HG02763 (cell line): ENCODE data around the gene RNASE2.
"Not testable (repeated sequence)": the region's sequence is repeated elsewhere in the genome, so short reads cannot be mapped to it uniquely, and the experiment has no call there.

Experiments
- ATAC-seq: cut with Tn5 transposase; IDR thresholded peaks from one replicate; pipeline ENCODE4 v1.9.1; 2021; ENCODE audit warnings: mild to moderate bottlenecking, moderate library complexity; ENCODE audit not compliant: unreplicated experiment

Gene RNASE2

DNA sequence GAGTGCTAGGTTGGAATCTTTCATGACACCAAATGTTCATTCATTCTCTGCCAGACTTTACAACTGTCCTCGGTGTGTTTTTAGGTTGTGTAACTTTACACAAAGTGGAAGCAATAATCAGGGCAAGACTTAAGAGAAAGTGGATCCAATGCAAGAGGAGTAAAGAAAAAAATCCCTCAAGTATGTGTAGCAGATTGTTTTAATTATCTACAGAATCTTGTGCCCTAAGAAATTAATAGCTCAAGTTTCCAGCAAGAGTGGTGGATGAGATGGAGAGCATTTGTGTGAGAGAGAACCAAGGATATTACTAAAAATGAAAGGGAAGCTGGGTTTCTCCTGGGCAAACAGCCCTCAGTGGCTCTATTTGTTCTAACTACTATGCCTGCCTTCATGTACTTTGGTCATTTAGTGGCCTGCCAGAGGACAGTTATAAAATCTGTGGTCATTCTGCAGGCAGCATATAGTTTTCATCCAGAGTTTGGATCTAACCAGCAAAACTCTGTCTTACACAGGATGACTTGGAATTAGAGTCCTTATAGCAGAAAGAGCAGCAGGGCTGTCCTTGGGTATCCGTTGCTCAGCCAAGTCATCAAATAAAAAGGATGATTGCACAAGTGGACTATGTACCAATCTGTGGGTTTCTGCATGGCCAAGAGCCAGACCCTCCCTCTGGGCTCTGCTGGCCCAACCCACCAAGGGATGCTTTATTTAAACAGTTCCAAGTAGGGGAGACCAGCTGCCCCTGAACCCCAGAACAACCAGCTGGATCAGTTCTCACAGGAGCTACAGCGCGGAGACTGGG, at the start of gene RNASE2:
RNASE2 (plus strand) TSS at position 752 of the 802 bp plus-strand sequence. CDS start 285 bp downstream, outside the sequence.
- not testable (repeated sequence) for ATAC-seq

DNA sequence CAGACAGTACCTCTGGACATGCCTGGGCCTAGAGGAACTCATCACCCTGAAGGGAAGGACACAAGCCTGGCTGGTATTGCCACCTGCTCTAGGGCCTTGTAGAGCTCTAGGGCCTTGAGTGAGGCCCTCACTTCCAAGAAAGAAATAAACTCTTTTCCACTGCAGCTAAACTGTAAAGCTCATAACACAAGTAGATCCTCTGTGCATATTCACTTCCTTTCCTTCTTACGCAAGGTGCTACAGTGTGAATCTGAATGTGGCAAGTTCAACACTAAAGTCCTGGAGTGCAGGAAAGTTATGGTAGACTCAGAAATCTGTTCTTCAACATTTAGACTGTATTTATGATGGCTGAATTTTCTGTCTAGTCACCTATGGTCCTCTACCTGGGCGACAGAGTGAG, 49.6 kb upstream of the RNASE2 start:
- ATAC-seq: no peak

DNA sequence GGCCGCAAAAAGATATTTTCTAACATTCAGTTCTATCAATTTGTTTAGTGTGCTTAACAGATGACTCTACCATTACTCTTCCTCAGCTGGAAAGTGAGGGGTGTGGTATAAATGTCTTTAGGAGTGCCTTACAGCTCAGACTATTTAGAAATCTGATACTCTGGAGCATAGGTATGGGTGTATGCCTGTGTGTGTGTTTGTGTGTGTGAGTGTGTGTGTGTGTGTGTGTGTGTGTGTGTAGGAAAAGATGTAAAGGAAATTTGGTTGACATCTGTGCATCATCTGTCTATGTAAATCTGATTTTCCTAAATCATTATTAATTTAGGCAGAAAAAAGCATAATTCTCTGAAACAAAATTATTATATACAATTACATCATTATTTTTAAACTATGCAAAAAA, 48.1 kb upstream of the RNASE2 start:
- no peak for ATAC-seq

DNA sequence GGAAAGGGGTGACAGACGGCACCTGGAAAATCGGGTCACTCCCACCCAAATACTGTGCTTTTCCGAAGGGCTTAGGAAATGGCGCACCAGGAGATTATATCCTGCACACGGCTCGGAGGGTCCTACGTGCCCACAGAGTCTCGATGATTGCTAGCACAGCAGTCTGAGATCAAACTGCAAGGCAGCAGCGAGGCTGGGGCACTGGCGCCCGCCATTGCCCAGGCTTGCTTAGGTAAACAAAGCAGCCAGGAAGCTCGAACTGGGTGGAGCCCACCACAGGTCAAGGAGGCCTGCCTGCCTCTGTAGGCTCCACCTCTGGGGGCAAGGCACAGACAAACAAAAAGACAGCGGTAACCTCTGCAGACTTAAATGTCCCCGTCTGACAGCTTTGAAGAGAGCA, 44.5 kb upstream of the RNASE2 start:
- ATAC-seq: not testable (repeated sequence)

DNA sequence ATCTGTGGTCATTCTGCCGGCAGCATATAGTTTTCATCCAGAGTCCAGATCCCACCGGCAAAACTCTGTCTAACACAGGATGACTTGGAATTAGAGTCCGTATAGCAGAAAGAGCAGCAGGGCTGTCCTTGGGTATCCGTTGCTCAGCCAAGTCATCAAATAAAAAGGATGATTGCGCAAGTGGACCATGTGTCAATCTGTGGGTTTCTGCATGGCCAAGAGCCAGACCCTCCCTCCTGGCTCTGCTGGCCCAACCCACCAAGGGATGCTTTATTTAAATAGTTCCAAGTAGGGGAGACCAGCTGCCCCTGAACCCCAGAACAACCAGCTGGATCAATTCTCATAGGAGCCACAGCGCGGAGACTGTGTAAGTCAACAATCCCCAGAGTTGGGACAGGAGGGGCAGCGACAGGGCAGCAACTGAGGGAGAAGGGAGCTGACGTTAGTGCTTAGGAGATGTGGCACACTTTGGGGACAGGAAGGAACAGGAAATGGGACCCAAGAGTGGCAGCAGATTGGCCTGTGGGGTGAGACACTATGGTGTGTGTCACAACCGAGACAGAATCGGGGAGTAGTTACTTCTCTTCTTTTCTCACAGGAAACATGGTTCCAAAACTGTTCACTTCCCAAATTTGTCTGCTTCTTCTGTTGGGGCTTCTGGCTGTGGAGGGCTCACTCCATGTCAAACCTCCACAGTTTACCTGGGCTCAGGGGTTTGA, 36.1 kb upstream of the RNASE2 start:
- not testable (repeated sequence) for ATAC-seq

DNA sequence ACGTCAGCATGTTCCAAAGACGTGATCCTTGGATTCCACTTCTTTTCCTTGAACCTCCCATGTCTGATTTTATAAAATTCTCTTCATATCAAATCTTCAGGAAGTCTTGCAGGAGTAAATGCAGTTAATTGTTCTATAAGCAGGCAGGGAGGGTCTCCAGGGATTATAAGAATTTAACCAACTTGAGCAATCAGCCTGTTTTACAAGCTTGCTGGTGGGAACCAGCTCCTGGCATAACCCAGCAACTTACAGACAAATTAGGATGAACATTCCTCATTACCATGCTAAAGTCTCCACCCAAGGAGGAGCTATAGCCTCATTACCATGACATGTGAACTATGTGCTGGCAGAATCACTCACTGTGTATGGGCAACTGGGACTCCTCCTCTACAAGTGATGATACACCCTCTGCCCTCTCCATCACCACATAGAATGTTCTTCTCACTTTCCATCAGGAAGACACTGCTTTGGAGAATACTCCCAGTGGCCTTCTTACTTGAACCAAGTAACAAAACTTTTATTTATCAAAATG, 31.5 kb upstream of the RNASE2 start:
- ATAC-seq: not testable (repeated sequence)

DNA sequence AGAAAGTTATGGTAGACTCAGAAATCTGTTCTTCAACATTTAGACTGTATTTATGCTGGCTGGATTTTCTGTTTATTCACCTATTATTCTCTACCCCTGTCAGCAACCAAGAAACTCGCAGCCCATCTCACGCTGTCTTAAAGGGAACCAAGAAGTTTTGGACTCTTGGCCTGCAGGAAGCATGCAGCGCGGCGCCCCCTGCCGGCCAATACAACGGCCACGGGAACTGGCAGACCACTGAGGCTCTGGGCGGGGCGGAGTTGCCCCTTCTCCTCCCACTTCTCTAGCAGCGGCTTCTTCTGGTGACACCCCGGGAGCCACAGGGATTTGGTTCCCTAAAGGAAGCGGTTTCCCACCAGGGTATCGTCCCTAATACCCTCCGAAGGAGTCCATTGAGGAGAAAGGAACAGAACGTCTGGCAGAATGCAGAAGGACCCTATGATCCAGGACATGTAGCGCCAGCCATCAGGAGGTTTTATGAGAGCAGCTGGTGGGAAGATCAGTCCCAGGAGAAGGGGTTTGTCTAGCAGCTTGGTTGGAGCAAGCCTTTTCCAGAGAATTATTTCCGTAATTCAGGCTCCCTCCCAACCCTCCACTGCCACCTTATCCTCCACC, 21.0 kb upstream of the RNASE2 start:
- ATAC-seq: no peak

DNA sequence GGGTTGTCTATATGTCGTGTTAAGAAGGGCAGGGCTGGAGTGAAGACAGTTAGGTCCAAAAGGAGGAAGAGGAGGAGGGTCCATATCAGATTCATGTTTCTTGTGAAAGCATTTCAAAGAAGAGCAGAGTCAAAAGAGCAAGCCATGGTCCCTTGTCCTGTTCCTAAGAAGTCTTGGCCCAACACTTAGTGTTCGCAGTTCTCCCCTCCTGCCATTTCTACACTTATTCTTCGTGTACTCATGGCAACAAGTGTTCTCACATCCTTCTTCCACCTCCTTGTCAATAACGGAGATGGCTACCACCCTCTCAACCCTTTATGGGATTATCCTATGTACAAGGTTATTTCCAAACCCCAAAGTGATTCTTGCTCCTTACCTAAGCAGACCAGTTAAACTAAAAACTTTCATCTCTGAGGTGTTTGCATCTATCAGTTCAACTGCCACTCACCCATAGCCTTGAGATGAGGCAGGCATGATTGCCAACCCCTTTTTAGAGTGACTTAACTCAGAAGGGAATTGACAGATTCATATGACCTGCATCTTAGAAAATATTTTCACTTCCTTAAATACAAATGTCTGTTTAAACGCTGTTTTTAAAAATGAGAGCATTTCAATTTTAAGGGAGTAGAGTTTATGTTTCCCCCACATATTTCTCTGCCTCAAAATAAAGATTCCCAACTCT, 19.8 kb upstream of the RNASE2 start:
- ATAC-seq: no peak

DNA sequence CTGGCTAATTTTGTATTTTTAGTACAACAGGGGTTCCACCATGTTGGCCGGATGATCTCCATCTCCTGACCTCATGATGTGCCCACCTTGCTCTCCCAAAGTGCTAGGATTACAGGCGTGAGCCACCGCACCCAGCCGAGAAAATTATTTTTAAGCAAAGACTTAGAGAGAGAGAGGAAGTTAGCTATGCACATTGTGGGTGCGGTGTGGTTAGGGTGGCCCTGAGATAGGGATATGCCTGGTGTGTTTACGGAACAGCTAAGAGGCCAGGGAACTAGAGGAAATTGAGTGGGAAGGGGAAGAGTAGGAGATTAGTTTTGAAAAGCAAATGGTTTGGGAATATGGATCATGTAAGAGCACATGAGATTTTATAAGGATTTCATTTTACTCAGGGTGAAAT, 10.1 kb upstream of the RNASE2 start:
- ATAC-seq: not testable (repeated sequence)

DNA sequence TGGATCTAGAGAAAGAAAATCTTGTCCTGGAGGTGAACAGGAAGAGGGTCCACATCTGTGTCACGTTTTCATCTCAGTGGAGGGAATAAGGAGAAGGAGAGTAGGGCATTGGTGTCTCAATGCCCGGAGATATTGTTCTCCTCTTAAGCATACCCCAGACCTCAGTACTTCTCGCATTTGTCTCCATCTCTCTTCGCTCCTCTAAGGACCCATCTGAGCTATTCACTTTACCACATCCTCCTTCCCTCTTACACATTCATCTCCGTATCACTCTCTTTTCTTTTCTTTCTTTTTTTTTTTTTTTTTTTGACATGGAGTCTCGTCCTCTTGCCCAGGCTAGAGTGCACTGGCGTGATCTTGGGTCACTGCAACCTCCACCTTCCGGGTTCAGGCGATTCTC, 8.6 kb upstream of the RNASE2 start:
- not testable (repeated sequence) for ATAC-seq

DNA sequence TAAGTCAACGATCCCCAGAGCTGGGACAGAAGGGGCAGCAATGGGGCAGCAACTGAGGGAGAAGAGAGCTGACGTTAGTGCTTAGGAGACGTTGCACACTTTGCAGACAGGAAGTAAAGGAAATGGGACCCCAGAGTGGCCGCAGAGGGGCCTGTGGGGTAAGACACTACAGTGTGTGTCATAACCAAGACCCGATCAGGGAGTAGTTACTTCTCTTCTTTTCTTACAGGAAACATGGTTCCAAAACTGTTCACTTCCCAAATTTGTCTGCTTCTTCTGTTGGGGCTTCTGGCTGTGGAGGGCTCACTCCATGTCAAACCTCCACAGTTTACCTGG, 219 bp downstream of the RNASE2 start:
- ATAC-seq: not testable (repeated sequence)

DNA sequence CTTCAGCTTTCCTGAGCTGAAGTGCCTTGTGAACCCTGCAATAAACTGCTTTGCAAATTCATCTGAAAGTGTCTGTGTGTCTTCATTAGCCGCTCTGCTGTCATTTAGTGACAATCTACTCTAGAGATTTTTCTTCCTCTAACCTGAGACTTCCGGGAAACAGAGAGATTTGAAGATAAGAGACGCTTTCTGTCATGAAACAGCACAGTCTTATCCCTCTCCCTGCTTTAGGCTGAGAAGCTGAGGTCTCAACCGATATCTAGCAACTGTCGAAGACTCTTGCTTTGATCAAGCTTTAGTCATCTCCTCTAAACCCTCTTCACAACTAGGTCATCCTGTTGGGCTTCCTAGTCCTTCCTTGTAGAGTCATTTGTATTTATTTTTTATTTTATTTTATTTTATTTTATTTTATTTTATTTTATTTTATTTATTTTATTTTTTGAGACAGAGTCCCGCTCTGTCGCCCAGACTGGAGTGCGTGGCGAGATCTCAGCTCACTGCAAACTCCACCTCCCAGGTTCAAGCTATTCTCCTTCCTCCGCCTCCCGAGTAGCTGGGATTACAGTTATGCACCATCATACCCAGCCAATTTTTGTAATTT, 1.2 kb downstream of the RNASE2 start:
- no peak for ATAC-seq

DNA sequence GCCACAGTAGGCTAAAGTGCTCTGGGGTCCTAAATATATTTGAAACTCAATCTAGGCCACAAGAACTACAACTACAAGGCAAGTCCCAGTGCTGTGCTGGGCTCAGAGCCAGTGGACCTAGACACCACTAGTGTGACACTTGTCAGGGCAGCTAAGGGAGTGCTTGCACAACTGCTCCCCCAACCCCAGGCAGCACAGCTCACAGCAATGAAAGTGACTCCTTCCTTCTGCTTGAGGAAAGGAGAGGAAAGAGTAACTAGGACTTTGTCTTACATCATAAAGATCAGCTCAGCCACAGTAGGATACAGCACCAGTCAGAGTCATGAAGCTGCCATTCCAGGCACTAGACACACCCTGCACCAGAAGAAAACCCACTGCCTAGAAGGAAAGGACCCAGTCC, 3.7 kb downstream of the RNASE2 start:
- ATAC-seq: not testable (repeated sequence)

DNA sequence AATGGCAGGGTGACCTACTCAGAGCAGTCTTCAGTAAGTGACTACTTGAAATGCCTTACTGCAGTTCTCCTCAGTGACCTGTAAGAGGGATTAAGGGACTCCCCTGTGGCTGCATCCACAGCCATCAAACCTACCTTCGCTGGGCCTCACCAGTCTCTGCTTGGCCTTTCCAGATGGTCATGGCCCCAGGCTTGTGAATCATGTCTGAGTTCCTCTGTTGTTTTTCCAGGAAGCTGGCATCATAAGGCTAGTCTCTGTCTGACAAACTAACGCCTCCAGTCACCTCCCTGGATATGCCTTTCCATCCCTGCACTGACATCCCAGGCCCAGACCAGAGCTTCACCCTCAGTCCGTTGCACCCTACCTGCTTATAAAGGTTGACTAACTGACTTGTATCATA, 14.0 kb downstream of the RNASE2 start:
- no peak for ATAC-seq

DNA sequence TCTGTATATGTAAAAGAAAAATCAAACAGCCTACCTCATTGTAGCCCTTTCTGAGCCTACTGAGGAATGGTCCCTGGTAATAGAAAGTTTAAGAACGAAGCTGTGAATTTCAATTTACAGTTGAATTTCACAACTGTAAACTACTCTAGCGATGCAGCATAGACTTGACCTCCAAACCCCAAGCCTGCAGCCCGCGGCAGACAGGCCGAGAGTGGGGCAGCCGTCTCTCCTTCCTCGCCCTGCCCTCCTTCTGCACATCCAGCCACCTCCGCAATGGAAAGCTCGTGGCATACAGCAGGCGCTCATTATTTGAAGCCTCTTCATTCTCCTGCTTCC, 15.3 kb downstream of the RNASE2 start:
- no peak for ATAC-seq

DNA sequence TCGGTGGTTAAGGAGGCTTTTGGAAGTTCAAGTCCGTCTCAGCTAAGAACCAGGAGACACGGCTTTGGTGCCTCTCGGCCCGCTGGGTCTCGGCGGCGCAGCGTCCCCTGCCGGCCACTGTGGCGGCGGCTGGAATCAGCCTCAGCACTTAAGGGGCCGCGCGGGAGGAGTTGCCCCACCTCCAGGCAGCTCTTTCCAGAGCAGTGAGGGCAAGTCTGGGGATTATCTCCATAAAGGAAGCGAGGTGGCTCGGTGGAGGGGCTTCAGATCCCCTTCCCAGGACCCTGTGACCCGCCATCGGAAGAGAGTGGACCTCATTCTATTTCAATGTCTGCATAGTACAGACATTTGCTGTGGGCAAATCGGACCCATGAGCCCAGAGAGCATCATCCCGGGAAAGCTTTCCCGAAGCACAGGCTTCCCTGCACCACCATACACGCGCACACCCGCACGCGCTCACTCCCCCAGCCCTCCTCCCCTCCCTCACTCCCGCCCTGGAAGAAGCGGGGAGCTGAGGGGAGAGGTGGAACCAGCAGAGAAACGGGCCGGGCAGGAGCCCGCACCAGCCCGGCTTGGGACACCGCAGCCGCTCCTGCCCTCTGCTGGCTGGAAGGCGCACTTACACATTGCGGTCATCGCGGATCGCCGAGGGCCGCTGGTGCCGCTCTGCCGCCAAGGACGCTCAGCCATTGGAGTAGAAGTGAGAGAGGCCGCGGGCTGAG, 15.9 kb downstream of the RNASE2 start:
- ATAC-seq: peak; percentile 93

DNA sequence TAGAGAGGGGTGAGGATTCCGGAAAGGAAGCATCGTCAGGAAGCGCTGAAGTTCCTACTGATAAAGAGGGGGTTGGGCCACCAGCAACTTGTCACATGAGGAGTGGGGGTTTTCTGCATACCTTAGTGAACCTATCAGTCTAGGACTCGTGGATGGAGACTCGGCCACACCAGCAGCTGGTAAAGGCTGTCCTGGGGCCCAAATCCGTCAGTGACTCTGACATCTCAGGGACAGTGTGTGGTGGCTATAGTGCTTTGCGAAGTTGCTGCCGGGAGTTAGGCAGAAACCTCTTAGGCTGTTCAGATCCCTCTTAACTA, 16.4 kb downstream of the RNASE2 start:
- peak; percentile 5 for ATAC-seq

DNA sequence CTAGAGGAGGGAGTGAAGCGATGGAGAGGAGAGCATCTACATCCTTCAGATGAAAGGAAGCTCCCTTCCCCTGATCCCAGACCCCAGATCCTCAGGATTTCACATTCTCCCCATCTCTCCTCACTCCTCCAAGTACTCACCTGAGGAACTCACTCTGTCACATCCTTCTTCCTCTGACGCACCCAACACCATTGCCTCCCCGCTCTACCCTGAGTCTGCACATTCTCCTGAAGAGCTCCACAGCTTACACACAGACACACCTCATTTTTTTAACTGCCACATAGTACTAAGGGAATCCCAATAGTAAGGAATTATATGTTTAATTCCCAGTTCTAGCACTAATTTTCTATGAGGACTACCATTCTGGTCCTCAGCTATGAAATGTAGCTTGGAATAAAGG, 18.2 kb downstream of the RNASE2 start:
- ATAC-seq: no peak

DNA sequence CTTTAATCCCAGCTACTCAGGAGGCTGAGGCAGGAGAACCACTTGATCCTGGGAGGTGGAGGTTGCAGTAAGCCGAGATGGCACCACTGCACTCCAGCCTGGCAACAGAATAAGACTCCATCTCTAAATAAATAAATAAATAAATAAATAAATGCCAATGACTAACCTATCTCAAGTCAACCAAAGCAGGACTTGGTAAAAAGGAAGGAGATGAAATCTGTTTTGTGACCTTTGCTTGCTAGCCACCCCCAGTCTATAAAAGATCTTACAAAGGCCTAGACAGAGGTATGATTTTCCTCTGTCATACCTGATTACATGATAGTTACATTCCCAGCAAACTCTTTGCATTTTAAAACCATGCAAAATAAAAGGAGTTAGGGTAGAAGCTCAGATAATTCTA, 21.0 kb downstream of the RNASE2 start:
- no peak for ATAC-seq

DNA sequence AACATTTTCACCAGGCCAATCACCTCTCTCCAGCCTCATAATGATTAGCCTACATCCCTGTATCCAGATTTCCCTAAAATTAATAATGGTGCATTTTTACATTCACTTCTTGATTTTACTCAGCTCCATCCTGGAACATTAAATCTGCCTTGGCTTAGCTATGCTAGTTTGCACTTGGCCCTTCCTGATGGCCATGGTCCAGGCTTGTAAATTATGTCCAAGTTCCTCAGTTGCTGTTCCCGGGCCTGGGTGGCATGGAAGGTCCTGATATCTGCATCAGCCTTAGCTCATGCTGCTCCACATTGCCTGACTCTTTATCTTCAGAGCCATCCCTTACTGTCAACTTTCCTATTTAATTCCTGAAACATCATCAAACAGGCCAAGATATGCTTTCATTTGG, 23.4 kb downstream of the RNASE2 start:
- ATAC-seq: no peak
